Measurements from ENCODE around the gene CRYBA4.
"Not testable (repeated sequence)": the region's sequence is repeated elsewhere in the genome, so short reads cannot be mapped to it uniquely, and the experiment has no call there.

CRYBA4 gene

DNA sequence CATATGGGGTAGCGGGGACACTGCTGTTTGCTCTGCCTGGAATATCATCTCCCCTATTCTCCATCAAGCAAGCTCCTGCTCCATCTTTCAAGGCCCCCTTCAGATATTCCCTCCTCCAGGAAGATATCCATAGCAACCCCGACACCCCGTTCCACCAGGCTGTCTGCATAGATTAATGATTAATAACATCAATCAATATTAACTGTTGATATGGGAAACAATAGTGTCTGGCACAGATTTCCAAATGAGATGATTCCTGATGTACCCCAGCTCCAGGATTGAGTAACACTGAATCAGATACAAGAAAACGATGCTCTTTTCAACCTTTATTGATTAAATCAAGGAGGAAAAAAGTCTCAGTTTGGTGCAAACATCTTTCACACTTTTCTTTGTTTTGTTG is 24.3 kb upstream of the CRYBA4 start:
- DNase-seq = no peak

GRCh38 chr22:26599505-26599904 is 22.3 kb upstream of the CRYBA4 start:
- DNase-seq = no peak

DNA sequence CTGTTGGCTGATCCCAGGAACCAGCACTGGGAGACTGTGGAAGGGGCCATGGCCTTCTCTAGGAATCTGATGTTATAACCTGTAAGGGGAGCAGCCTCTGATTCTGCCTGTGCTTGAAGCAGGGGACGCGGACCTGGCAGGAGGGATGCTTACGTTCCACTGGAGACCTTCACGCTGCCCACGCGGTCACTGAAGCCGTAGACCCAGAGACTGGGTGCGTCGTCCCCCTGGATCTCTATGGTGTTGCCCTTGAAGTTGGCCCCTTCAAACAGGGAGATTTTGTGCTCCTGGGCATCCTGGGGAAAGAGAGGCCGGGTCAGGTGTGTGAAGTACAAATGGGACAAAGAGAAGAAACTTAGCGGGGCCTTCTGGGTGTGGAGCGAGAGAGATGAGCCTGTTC is 20.0 kb upstream of the CRYBA4 start:
- DNase-seq = no peak

DNA sequence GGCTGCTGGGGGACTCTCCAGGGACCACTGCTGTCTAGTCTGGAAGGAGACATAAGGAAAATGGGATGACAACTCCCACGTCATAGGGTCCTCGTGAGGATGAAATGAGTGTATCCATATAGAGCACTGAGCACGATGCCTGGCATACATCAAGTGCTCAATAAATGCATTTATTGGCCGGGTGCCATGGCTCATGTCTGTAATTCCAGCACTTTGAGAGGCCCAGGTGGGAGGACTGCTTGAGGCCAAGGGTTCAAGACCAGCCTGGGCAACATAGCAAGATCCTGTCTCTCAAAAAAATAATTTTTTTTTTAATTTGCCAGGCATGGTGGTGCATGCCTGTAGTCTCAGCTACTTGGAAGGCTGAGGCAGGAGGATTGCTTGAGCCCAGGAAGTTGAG is 19.6 kb upstream of the CRYBA4 start:
- DNase-seq = no peak

- DNase-seq = no peak
Observed at GRCh38 chr22:26604368-26604767, 17.4 kb upstream of the CRYBA4 start.

DNA sequence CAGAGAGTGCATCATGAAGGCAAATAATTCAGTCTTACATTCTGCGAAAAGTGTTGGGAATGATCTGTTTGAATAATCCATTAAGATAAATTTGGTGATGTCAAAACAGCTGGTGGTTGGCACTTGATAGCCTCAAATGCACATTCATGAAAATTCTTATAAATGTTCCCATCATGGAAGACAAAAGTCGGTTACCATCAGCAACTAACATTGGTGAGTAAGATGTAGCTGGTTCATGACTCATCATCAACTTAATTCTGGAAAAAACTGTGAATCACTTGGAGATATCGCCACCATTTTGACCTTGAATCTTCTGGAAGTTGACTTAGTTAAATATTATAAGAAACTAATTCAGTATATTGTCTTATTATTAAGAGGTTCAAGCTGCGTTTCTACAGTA is 15.2 kb upstream of the CRYBA4 start:
- no peak for DNase-seq

GRCh38 chr22:26608129-26608528 is 13.6 kb upstream of the CRYBA4 start:
- DNase-seq = no peak

- DNase-seq = no peak
Observed at GRCh38 chr22:26609287-26609686, 12.5 kb upstream of the CRYBA4 start.

DNA sequence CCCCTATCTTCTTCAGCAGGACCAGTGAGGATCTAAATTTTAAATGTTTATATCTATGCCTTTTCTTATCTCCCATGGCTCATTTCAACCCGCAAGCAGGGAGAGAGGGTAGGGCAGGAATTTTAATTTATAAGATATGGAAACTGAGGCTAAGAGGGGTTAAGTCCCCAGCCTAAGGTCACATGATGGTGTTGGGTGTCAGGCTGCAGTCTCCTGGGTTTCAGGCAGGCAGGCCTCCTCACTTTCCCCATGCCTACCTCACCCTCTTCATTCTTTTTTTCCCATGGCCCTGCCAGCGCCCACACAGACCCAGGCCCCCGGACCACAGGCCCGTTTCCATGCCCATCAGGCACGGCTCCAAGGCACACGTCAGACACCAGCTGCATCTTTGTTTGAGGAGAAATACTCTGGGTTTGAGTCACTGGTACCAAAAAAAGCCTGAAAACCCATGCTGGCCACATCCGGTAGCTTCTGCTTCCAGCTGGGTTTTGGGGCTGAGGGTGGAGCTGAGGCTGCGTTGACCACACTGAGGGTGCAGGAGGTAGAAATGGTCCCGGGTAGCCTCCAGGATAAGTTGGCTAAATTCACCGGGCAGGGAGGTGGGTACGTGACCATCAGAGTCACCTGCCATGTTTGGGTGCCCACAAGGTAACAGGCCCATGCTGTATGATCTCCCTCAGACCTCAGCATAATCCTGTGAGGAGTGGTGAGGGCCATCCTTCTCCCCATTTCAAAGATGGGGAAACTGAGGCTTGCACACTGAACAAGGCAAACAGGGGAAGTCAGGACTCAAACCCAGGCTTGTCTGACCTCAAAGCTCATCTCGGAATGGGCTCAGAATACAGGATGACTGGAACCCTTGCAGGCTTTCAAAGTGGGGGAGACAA is 11.4 kb upstream of the CRYBA4 start:
- peak; percentile 60 for DNase-seq

DNA sequence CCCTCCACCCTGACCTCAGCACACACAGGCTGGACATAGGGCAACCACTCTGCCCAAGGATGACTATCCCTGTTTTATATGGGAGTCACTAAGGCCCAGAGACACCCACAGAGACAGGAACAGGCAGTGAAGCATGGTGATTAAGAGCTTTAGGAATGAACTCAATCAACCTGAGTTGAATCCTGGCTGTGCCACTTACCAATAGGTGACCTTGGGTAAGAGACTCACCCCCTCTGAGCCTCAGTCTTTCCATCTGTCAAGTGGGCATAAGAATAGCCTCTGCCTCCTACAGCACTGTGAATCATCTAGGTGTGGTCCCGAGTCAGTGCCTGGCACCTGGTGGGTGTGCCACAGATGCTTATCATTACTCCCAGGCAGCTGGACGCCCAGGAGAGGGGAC is 10.8 kb upstream of the CRYBA4 start:
- no peak for DNase-seq

- DNase-seq = no peak
Observed at GRCh38 chr22:26612652-26613051, 9.1 kb upstream of the CRYBA4 start.

DNA sequence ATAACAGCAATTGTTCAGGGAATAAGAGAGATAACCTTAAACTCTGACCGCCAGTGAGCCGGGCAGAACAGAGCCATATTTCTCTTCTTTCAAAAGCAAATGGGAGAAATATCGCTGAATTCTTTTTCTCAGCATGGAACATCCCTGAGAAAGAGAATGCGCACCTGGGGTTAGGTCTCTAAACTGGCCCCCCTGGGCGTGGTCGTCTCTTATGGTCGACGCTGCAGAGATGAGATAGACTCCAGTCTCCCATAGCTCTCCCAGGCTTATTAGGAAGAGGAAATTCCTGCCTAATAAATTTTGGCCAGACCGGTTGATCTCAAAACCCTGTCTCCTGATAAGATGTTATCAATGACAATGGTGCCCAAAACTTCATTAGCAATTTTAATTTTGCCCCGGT is 8.0 kb upstream of the CRYBA4 start:
- DNase-seq = not testable (repeated sequence)

- DNase-seq = no peak
Observed at GRCh38 chr22:26614322-26614721, 7.4 kb upstream of the CRYBA4 start.

- no peak for DNase-seq
Observed at GRCh38 chr22:26615149-26615548, 6.6 kb upstream of the CRYBA4 start.

- DNase-seq = no peak
Observed at GRCh38 chr22:26615830-26616435, 5.8 kb upstream of the CRYBA4 start.

- DNase-seq = no peak
Observed at GRCh38 chr22:26616650-26617049, 5.1 kb upstream of the CRYBA4 start.

DNA sequence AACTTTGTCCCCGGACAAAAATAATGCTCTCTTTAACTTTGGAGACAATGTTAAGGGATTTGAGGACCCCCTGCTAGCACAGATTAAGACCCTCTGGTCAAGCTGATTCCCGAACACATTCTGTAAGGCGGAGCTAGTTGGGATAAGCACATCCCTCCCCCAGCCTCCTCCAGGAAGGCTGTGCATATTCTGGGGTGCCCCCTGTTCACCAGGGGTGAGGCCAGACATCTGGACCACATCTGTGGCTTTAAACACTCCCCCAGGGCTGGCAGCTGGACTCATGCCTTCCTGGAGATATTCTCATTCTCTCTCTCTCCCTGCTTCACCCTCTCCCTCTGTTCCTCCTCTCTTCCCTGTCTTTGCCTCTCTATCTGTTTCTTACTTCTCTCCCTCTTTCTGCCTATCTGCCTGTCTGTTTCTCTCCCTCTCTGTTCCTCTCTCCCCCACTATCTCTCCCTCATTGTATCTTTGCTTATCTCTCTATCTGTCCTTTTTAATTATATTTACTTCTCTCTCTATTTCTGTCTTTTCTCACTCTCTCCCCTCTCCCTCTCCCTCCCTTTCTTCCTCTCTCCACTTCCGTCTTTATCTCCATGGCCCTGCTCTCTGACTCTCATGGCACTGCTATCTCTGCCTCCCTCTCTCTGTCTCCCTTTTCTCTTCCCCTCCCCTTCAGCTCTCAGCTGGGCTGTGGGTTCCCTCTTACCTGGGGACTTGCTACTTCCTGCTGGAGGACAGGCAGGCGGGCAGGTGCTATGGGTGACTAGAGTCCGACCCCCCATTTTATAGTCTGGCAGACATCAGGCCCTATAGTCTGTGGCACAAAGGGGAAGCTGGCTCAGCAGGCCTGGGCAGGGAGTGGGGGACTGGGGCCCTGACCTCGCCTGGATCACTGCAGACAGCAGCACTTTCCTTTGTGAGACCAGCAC is 4.2 kb upstream of the CRYBA4 start, which contains the start of gene CRYBB1:
CRYBB1 (minus strand) TSS at position 757 of the 929 bp plus-strand sequence. CDS start 1,708 bp downstream, outside the sequence.
- DNase-seq = no peak

DNA sequence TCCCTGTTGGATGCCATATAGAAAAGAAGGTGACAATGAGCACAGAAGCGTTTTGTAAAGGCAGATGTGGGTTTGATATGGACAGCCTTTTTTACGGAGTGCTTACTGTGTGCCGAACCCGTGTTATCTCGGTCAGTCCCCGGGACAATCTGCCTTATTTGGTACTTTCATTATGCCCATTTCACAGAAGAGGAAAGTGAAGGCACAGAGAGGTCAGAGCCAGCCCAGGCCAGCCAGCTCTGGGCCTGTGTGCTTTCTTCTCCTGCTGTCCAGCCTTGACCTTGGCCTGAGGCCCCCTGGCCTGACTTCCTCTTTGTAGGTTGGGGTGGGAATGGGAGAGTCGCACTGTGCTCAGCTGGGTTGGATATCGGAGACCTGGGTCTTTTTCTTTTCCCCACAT is 3.3 kb upstream of the CRYBA4 start:
- DNase-seq = no peak

- DNase-seq = no peak
Observed at GRCh38 chr22:26619510-26619909, 2.3 kb upstream of the CRYBA4 start.

- no peak for DNase-seq
Observed at GRCh38 chr22:26620197-26620596, 1.6 kb upstream of the CRYBA4 start.

DNA sequence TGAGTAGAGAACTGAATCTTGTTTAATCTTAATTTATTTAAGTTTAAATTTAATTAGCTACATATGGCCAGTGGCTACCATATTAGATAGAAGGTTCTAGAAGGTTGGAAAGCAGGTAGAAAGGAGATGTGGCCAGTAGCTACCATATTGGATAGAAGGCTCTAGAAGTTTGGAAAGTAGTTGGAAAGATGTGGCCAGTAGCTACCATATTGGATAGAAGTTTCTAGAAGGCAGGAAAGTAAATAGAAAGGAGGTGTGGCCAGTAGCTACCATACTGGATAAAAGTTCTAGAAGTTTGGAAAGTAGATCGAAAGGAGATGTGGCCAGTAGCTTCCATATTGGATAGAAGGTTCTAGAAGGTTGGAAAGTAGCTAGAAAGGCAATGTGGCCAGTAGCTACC is 2.2 kb downstream of the CRYBA4 start:
- DNase-seq = no peak

DNA sequence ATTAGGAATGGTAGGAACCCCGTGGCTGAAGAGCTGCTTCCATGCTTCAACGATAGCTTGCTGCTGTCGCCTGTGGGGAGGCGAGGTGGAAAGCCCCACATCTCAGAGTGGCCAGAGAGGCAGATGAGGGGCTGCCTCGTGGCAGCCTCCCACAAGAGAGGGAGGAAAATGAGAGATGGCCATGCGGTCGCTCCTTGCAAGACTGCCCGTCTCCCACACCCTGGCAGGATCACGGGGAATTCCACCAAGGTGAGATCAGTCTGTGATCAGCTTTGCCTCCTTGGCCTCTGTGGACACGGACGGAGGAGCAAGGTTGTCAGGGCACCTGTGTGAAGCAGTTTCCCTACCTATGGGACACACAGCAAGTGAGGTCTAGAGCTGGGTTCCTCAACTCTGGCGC is 3.0 kb downstream of the CRYBA4 start:
- DNase-seq = no peak

Data from activated CD4-positive, alpha-beta T cell treated with anti-CD3 and anti-CD28 coated beads for 48 hours (primary cell).